Uterus (tissue), 4 donors: ENCODE measurements around the gene FREM1. TPM values are rescaled to one million over a fixed set of nuclear protein-coding genes. Genes with fewer than 3 reads are reported as not detected.

ENCODE experiments used
- DNase-seq, 2 donors: peaks; one replicate each; pipeline ENCODE4 v3.0.0-alpha.2; 2019 to 2020
- H3K27ac ChIP-seq, 2 donors: fragments of 200-600 bp; sonication (generic); 1 replicate in 1 of 2; 2 replicates in 1 of 2; pipeline ENCODE4 v1.5.1; 2016 to 2018
- H3K27me3 ChIP-seq, 2 donors: fragments of 200-600 bp; sonication (generic); one replicate each; pipeline ENCODE4 v1.5.1; 2018 to 2019; ENCODE audit warnings: control low read depth in 1 of 2
- H3K36me3 ChIP-seq, 2 donors: fragments of 200-600 bp; sonication (generic); one replicate each; pipeline ENCODE4 v1.5.1; 2019; ENCODE audit warnings: control low read depth in 1 of 2
- H3K4me1 ChIP-seq, 2 donors: fragments of 200-600 bp; sonication (generic); one replicate each; pipeline ENCODE4 v1.5.1; 2018 to 2019; ENCODE audit warnings: control low read depth in 1 of 2
- H3K4me3 ChIP-seq, 2 donors: fragments of 200-600 bp; sonication (generic); 1 replicate in 1 of 2; 2 replicates in 1 of 2; pipeline ENCODE4 v1.5.1; 2018 to 2019; ENCODE audit warnings: mild to moderate bottlenecking in 1 of 2
- H3K9me3 ChIP-seq, 2 donors: fragments of 200-600 bp; sonication (generic); one replicate each; pipeline ENCODE4 v1.5.1; 2019; ENCODE audit warnings: control low read depth in 1 of 2
- POLR2A ChIP-seq, 2 donors: fragments of 450-650 bp; IDR thresholded peaks; one replicate each; pipeline ENCODE4 v1.6.1; 2016; ENCODE audit warnings: antibody characterized with exemption in 2 of 2, mild to moderate bottlenecking in 1 of 2, moderate library complexity in 1 of 2
- intact Hi-C: fragments of 100-400 bp; cut with DNase I; formaldehyde crosslinking; loops from one replicate; pipeline ENCODE4 v1.15.1; 2023; ENCODE audit warnings: low total_unique reads
- total RNA-seq, 4 donors: library from RNA; depleted of rRNA in 3 of 4; stranded (reverse); fragments of >200 nt in 3 of 4; gene quantifications; one replicate each; pipeline versions ENCODE4 v1.1.0 to v1.2.4, GENCODE V29; 2014 to 2023
- TF ChIP-seq, protein P1 (sequence below), 4 experiments: fragments of 200-600 bp in 2 of 4; fragments of 450-650 bp in 2 of 4; sonication (generic) in 2 of 4; IDR thresholded peaks; one replicate each; pipeline ENCODE4 v1.5.1; 2016 to 2019; ENCODE audit warnings: antibody characterized with exemption in 4 of 4, mild to moderate bottlenecking in 2 of 4, moderate library complexity in 1 of 4
- donor health status: DM: yes; HTN: yes; CAD: no.

Gene FREM1
- total RNA-seq, 4 donors from 2014 or later = 7.6 to 92.6 (median 18.4) TPM

DNA sequence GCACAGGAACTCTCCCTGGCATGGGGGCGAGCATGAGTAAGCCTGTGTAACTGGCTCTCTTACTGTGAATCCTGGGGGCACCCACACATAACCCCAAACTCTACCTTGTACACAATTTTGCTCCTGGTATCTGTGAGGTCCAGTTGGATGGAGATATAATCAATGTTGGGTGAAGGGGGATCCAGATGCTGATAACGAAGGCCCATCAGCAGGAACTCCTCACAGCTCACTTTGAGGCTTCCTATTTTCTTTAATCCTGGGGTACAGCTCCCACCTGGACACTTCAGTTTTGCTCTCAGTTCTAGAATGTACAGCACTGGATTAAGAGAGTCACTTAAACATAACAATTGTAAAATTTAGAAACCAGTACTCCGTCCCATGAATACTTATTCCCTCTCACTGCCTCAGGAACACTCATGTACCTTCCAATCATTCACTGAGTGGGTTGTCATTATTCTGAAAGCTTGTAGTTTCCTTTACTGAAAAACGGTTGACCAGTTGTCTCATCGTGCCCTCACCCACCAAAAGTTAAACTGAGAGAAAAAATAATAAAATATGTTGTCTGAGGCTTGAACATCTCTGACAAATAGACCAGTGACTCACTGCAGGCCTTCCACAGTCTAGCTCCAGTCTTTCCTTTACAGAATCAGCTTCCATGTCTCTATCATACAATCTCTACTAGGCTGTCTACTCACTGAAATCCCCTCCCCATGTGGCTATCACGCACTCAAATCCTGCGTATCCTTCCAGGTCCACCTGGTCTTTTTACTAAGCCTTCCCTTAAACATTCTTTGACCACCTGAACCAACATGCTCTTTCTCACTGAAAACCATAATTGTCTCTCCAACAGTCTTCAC, 52.6 kb downstream of the FREM1 start:
- Histone ChIP-seq H3K36me3 (no peaks in the 10 kb centered on the region), H3K9me3 (no peaks in the 10 kb centered on the region), H3K27me3 (no peaks in the 10 kb centered on the region), H3K27ac (no peak overlapping the region), H3K4me3 (no peak overlapping the region), H3K4me1 (no peaks in the 10 kb centered on the region)
- DNase-seq = no peak
- intact Hi-C loops = no loop called here
- TF ChIP-seq POLR2A (IDR thresholded peaks at IDR 0.05) = no peak
- TF ChIP-seq, protein P1, sequence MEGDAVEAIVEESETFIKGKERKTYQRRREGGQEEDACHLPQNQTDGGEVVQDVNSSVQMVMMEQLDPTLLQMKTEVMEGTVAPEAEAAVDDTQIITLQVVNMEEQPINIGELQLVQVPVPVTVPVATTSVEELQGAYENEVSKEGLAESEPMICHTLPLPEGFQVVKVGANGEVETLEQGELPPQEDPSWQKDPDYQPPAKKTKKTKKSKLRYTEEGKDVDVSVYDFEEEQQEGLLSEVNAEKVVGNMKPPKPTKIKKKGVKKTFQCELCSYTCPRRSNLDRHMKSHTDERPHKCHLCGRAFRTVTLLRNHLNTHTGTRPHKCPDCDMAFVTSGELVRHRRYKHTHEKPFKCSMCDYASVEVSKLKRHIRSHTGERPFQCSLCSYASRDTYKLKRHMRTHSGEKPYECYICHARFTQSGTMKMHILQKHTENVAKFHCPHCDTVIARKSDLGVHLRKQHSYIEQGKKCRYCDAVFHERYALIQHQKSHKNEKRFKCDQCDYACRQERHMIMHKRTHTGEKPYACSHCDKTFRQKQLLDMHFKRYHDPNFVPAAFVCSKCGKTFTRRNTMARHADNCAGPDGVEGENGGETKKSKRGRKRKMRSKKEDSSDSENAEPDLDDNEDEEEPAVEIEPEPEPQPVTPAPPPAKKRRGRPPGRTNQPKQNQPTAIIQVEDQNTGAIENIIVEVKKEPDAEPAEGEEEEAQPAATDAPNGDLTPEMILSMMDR (IDR thresholded peaks at IDR 0.05) = no peak

GRCh38 chr9:14849851-14850250, 60.4 kb downstream of the FREM1 start:
- Histone ChIP-seq H3K27me3 (no peaks in the 10 kb centered on the region), H3K4me3 (no peak overlapping the region), H3K9me3 (no peaks in the 10 kb centered on the region), H3K36me3 (no peaks in the 10 kb centered on the region), H3K27ac (no peak overlapping the region), H3K4me1 (no peaks in the 10 kb centered on the region)
- no peak for DNase-seq
- TF ChIP-seq, protein P1 (IDR thresholded peaks at IDR 0.05) = no peak
- no peak for TF ChIP-seq POLR2A (IDR thresholded peaks at IDR 0.05)
- intact Hi-C loops = no loop called here

GRCh38 chr9:14849296-14849695, 60.9 kb downstream of the FREM1 start:
- Histone ChIP-seq H3K36me3 (no peaks in the 10 kb centered on the region), H3K9me3 (no peaks in the 10 kb centered on the region), H3K27me3 (no peaks in the 10 kb centered on the region), H3K27ac (no peak overlapping the region), H3K4me1 (no peaks in the 10 kb centered on the region), H3K4me3 (no peak overlapping the region)
- no peak for DNase-seq
- intact Hi-C loops = no loop called here
- TF ChIP-seq POLR2A (IDR thresholded peaks at IDR 0.05) = no peak
- TF ChIP-seq, protein P1 (IDR thresholded peaks at IDR 0.05) = no peak

- intact Hi-C loops = no loop called here
- Histone ChIP-seq H3K4me1 (no peaks in the 10 kb centered on the region), H3K27me3 (no peaks in the 10 kb centered on the region), H3K4me3 (no peak overlapping the region), H3K9me3 (no peaks in the 10 kb centered on the region), H3K36me3 (no peaks in the 10 kb centered on the region), H3K27ac (no peak overlapping the region)
- TF ChIP-seq, protein P1 (IDR thresholded peaks at IDR 0.05) = peak; percentile 28 to 57 (median 40)
- no peak for TF ChIP-seq POLR2A (IDR thresholded peaks at IDR 0.05)
- peak; percentile 28 to 35 for DNase-seq
Observed at GRCh38 chr9:14846871-14847311, 63.3 kb downstream of the FREM1 start.

DNA sequence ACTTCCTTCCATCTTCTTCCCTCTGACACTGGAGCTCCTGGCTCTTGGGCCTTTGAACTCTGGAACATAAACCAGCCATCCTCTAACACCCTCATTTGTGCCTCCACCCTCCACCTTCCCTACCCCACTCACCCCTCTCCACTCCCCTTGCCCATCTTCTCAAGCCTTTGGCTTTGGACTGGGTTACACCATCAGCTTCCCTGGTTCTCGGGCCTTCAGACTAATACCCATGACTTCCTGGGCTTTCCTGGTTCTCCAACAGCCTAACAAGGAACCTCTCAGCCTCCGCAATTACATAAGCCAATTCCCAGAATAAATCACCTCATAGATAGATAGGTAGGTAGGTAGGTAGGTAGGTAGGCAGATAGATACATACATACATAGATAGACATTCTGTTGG, 67.1 kb downstream of the FREM1 start:
- Histone ChIP-seq H3K36me3 (no peaks in the 10 kb centered on the region), H3K27ac (no peak overlapping the region), H3K4me1 (no peaks in the 10 kb centered on the region), H3K27me3 (no peaks in the 10 kb centered on the region), H3K9me3 (no peaks in the 10 kb centered on the region), H3K4me3 (no peak overlapping the region)
- intact Hi-C loops = no loop called here
- DNase-seq = no peak
- TF ChIP-seq POLR2A (IDR thresholded peaks at IDR 0.05) = no peak
- TF ChIP-seq, protein P1 (IDR thresholded peaks at IDR 0.05) = no peak
